HFF-Myc (cell line): Measurements from ENCODE around the gene AQP7.

Experiments used
- DNase-seq: peaks from one replicate; pipeline ENCODE4 v3.0.0-alpha.2; 2011; ENCODE audit warnings: low read depth; ENCODE audit errors: extremely low read depth
- H3K4me3 ChIP-seq: replicated peaks from 2 replicates; pipeline ENCODE4 v1.5.1; 2011; ENCODE audit warnings: low read depth, mild to moderate bottlenecking, control low read depth, low read length
- CTCF ChIP-seq: IDR thresholded peaks from 2 replicates; pipeline ENCODE4 v1.5.1; 2012; ENCODE audit warnings: mild to moderate bottlenecking, low read depth, low read length, control low read depth; ENCODE audit errors: missing control alignments

The AQP7 gene

GRCh38 chr9:33439731-33440130 lies 37.4 kb upstream of the AQP7 start:
- H3K4me3 ChIP-seq: no peak overlapping the region
- TF ChIP-seq CTCF: no peak

GRCh38 chr9:33438926-33439680 lies 36.7 kb upstream of the AQP7 start:
- no peak for TF ChIP-seq CTCF
- H3K4me3 ChIP-seq: no peak overlapping the region
- DNase-seq: no peak

More at GRCh38 chr9:33439731-33440130, 37.4 kb upstream of the AQP7 start:
- DNase-seq: no peak

GRCh38 chr9:33437898-33438297 lies 35.5 kb upstream of the AQP7 start:
- no peak overlapping the region for H3K4me3 ChIP-seq
- no peak for DNase-seq
- no peak for TF ChIP-seq CTCF

GRCh38 chr9:33437205-33437604 lies 34.8 kb upstream of the AQP7 start:
- H3K4me3 ChIP-seq: no peak overlapping the region
- no peak for DNase-seq
- no peak for TF ChIP-seq CTCF

- TF ChIP-seq CTCF: no peak
Measured at GRCh38 chr9:33436445-33436844, 34.1 kb upstream of the AQP7 start.

GRCh38 chr9:33435821-33436277 lies 33.5 kb upstream of the AQP7 start:
- no peak for DNase-seq
- H3K4me3 ChIP-seq: no peak overlapping the region
- TF ChIP-seq CTCF: no peak

More at GRCh38 chr9:33436445-33436844, 34.1 kb upstream of the AQP7 start:
- DNase-seq: no peak
- no peak overlapping the region for H3K4me3 ChIP-seq
